ENCODE measurements around the gene NDST3. TPM values are rescaled to one million over a fixed set of nuclear protein-coding genes. Genes with fewer than 3 reads are reported as not detected.

Gene NDST3
- total RNA-seq, 1 experiment from 2014 or later, result 0.58 TPM

GRCh38 chr4:118035309-118035708 is 1.0 kb downstream of the NDST3 start:
- no peak for DNase-seq (ENCODE audit: low read depth in 1 of 2, low spot score in 2 of 2)
- H3K27me3 ChIP-seq (replicated peaks), result peaks cover 23% of the 10 kb centered on the region
- H3K9me3 ChIP-seq (replicated peaks), result no peaks in the 10 kb centered on the region
- H3K4me1 ChIP-seq (replicated peaks), result peaks cover 10% of the 10 kb centered on the region
- H3K4me3 ChIP-seq, result no peak overlapping the region
- no peak overlapping the region for H3K27ac ChIP-seq
- no peaks in the 10 kb centered on the region for H3K36me3 ChIP-seq

- H3K9me3 ChIP-seq (replicated peaks), result no peaks in the 10 kb centered on the region
- H3K36me3 ChIP-seq, result no peaks in the 10 kb centered on the region
Observed at GRCh38 chr4:118036336-118036735, 2.0 kb downstream of the NDST3 start.

GRCh38 chr4:118037955-118038354 is 3.7 kb downstream of the NDST3 start:
- H3K9me3 ChIP-seq (replicated peaks), result no peaks in the 10 kb centered on the region
- H3K4me1 ChIP-seq (replicated peaks), result peaks cover 8% of the 10 kb centered on the region
- DNase-seq (ENCODE audit: low read depth in 1 of 2, low spot score in 2 of 2), result no peak
- H3K27ac ChIP-seq, result no peak overlapping the region
- H3K4me3 ChIP-seq, result no peak overlapping the region
- no peaks in the 10 kb centered on the region for H3K36me3 ChIP-seq
- peaks cover 13% of the 10 kb centered on the region for H3K27me3 ChIP-seq (replicated peaks)

More at GRCh38 chr4:118036336-118036735, 2.0 kb downstream of the NDST3 start:
- H3K27ac ChIP-seq, result no peak overlapping the region
- no peak for DNase-seq (ENCODE audit: low read depth in 1 of 2, low spot score in 2 of 2)
- H3K4me1 ChIP-seq (replicated peaks), result peaks cover 10% of the 10 kb centered on the region
- H3K27me3 ChIP-seq (replicated peaks), result peaks cover 23% of the 10 kb centered on the region
- no peak overlapping the region for H3K4me3 ChIP-seq

- no peaks in the 10 kb centered on the region for H3K27me3 ChIP-seq (replicated peaks)
- H3K27ac ChIP-seq, result no peak overlapping the region
- H3K4me3 ChIP-seq, result no peak overlapping the region
- no peaks in the 10 kb centered on the region for H3K36me3 ChIP-seq
- H3K9me3 ChIP-seq (replicated peaks), result no peaks in the 10 kb centered on the region; the same call in 1 of the 2 replicates
- no peaks in the 10 kb centered on the region for H3K4me1 ChIP-seq (replicated peaks)
- DNase-seq (ENCODE audit: low read depth in 1 of 2, low spot score in 2 of 2), result no peak
Observed at GRCh38 chr4:118046323-118046722, 12.0 kb downstream of the NDST3 start.

- no peak for DNase-seq (ENCODE audit: low read depth in 1 of 2, low spot score in 2 of 2)
- Histone ChIP-seq H3K4me1 (replicated peaks) (no peaks in the 10 kb centered on the region), H3K4me3 (no peak overlapping the region), H3K36me3 (no peaks in the 10 kb centered on the region), H3K9me3 (replicated peaks) (no peaks in the 10 kb centered on the region; the same call in 1 of the 2 replicates), H3K27me3 (replicated peaks) (no peaks in the 10 kb centered on the region), H3K27ac (no peak overlapping the region)
Observed at GRCh38 chr4:118047043-118047442, 12.8 kb downstream of the NDST3 start.

- H3K27ac ChIP-seq, result no peak overlapping the region
- H3K36me3 ChIP-seq, result no peaks in the 10 kb centered on the region
- DNase-seq (ENCODE audit: low read depth in 1 of 2, low spot score in 2 of 2), result no peak
- no peaks in the 10 kb centered on the region for H3K4me1 ChIP-seq (replicated peaks)
- H3K9me3 ChIP-seq (replicated peaks), result no peaks in the 10 kb centered on the region
- no peak overlapping the region for H3K4me3 ChIP-seq
- no peaks in the 10 kb centered on the region; the same call in 1 of the 2 replicates for H3K27me3 ChIP-seq (replicated peaks)
Observed at GRCh38 chr4:118058955-118059354, 24.7 kb downstream of the NDST3 start.

GRCh38 chr4:118059397-118059796 is 25.1 kb downstream of the NDST3 start:
- Histone ChIP-seq H3K27me3 (replicated peaks) (no peaks in the 10 kb centered on the region; the same call in 1 of the 2 replicates), H3K27ac (no peak overlapping the region), H3K36me3 (no peaks in the 10 kb centered on the region), H3K4me1 (replicated peaks) (no peaks in the 10 kb centered on the region), H3K9me3 (replicated peaks) (no peaks in the 10 kb centered on the region), H3K4me3 (no peak overlapping the region)
- DNase-seq (ENCODE audit: low read depth in 1 of 2, low spot score in 2 of 2), result no peak

- H3K27ac ChIP-seq, result no peak overlapping the region
- DNase-seq (ENCODE audit: low read depth in 1 of 2, low spot score in 2 of 2), result peak; percentile 25 to 46
- no peak overlapping the region for H3K4me3 ChIP-seq
- no peaks in the 10 kb centered on the region for H3K27me3 ChIP-seq (replicated peaks)
- no peaks in the 10 kb centered on the region for H3K4me1 ChIP-seq (replicated peaks)
- H3K36me3 ChIP-seq, result no peaks in the 10 kb centered on the region
- no peaks in the 10 kb centered on the region for H3K9me3 ChIP-seq (replicated peaks)
Observed at GRCh38 chr4:118076958-118077766, 42.9 kb downstream of the NDST3 start.

- DNase-seq (ENCODE audit: low read depth in 1 of 2, low spot score in 2 of 2), result no peak
- Histone ChIP-seq H3K4me3 (no peak overlapping the region), H3K9me3 (replicated peaks) (no peaks in the 10 kb centered on the region), H3K36me3 (no peaks in the 10 kb centered on the region), H3K27ac (no peak overlapping the region), H3K4me1 (replicated peaks) (no peaks in the 10 kb centered on the region), H3K27me3 (replicated peaks) (no peaks in the 10 kb centered on the region)
Observed at GRCh38 chr4:118077767-118078105, 43.5 kb downstream of the NDST3 start.

- Histone ChIP-seq H3K4me3 (no peak overlapping the region), H3K4me1 (replicated peaks) (no peaks in the 10 kb centered on the region), H3K9me3 (replicated peaks) (no peaks in the 10 kb centered on the region), H3K27ac (no peak overlapping the region), H3K36me3 (no peaks in the 10 kb centered on the region), H3K27me3 (replicated peaks) (no peaks in the 10 kb centered on the region)
- no peak for DNase-seq (ENCODE audit: low read depth in 1 of 2, low spot score in 2 of 2)
Observed at GRCh38 chr4:118081434-118081833, 47.1 kb downstream of the NDST3 start.

GRCh38 chr4:118082182-118082581 is 47.9 kb downstream of the NDST3 start:
- H3K27ac ChIP-seq, result no peak overlapping the region
- H3K4me3 ChIP-seq, result no peak overlapping the region
- H3K4me1 ChIP-seq (replicated peaks), result no peaks in the 10 kb centered on the region
- DNase-seq (ENCODE audit: low read depth in 1 of 2, low spot score in 2 of 2), result no peak
- no peaks in the 10 kb centered on the region for H3K27me3 ChIP-seq (replicated peaks)
- no peaks in the 10 kb centered on the region for H3K9me3 ChIP-seq (replicated peaks)
- no peaks in the 10 kb centered on the region for H3K36me3 ChIP-seq

GRCh38 chr4:118085700-118086099 is 51.4 kb downstream of the NDST3 start:
- Histone ChIP-seq H3K27ac (no peak overlapping the region), H3K9me3 (replicated peaks) (no peaks in the 10 kb centered on the region), H3K27me3 (replicated peaks) (no peaks in the 10 kb centered on the region), H3K4me3 (no peak overlapping the region), H3K36me3 (no peaks in the 10 kb centered on the region), H3K4me1 (replicated peaks) (no peaks in the 10 kb centered on the region)
- DNase-seq (ENCODE audit: low read depth in 1 of 2, low spot score in 2 of 2), result no peak

GRCh38 chr4:118086344-118086743 is 52.1 kb downstream of the NDST3 start:
- Histone ChIP-seq H3K27ac (no peak overlapping the region), H3K4me1 (replicated peaks) (no peaks in the 10 kb centered on the region)

GRCh38 chr4:118087366-118087765 is 53.1 kb downstream of the NDST3 start:
- Histone ChIP-seq H3K9me3 (replicated peaks) (no peaks in the 10 kb centered on the region), H3K36me3 (no peaks in the 10 kb centered on the region), H3K27ac (no peak overlapping the region), H3K4me1 (replicated peaks) (no peaks in the 10 kb centered on the region), H3K4me3 (no peak overlapping the region), H3K27me3 (replicated peaks) (no peaks in the 10 kb centered on the region)
- no peak for DNase-seq (ENCODE audit: low read depth in 1 of 2, low spot score in 2 of 2)

More at GRCh38 chr4:118086344-118086743, 52.1 kb downstream of the NDST3 start:
- no peak for DNase-seq (ENCODE audit: low read depth in 1 of 2, low spot score in 2 of 2)
- H3K4me3 ChIP-seq, result no peak overlapping the region
- no peaks in the 10 kb centered on the region for H3K36me3 ChIP-seq
- H3K27me3 ChIP-seq (replicated peaks), result no peaks in the 10 kb centered on the region
- no peaks in the 10 kb centered on the region for H3K9me3 ChIP-seq (replicated peaks)

GRCh38 chr4:118099106-118099505 is 64.8 kb downstream of the NDST3 start:
- Histone ChIP-seq H3K4me3 (no peak overlapping the region), H3K4me1 (replicated peaks) (no peaks in the 10 kb centered on the region), H3K27me3 (replicated peaks) (no peaks in the 10 kb centered on the region; the same call in 1 of the 2 replicates), H3K27ac (no peak overlapping the region), H3K36me3 (no peaks in the 10 kb centered on the region), H3K9me3 (replicated peaks) (no peaks in the 10 kb centered on the region)
- no peak for DNase-seq (ENCODE audit: low read depth in 1 of 2, low spot score in 2 of 2)
